IMR-90 (cell line): ENCODE measurements around the gene CD300C. TPM values are rescaled to one million over a fixed set of nuclear protein-coding genes. Genes with fewer than 3 reads are reported as not detected.

ENCODE experiments used
- ATAC-seq: fragments of 200-7000 bp; cut with Tn5 transposase; 2 replicates; pipeline ENCODE4 v1.9.1; 2020; ENCODE audit warnings: low read depth, mild to moderate bottlenecking, moderate library complexity
- BruUV-seq: library from RNA; stranded (reverse); fragments of 400-500 nt; replicated peaks from 2 replicates; lab custom pipeline; 2021; lab: Mats Ljungman, UMichigan
- CTCF ChIA-PET: fragments of 300-600 bp; formaldehyde crosslinking; extraction: SDS; loops from one replicate; lab custom pipeline; 2021; ENCODE audit warnings: antibody characterized with exemption; lab: Yijun Ruan, JAX
- POLR2A ChIA-PET: fragments of 300-600 bp; sonication (Branson Sonifier 250); formaldehyde crosslinking; loops from one replicate; lab custom pipeline; 2022; ENCODE audit warnings: antibody characterized with exemption; ENCODE audit not compliant: unreplicated experiment; lab: Charles Lee
- DNase-seq: peaks from one replicate; pipeline ENCODE4 v3.0.0; 2013
- H2AFZ ChIP-seq: replicated peaks from 2 replicates; pipeline ENCODE3; 2013; ENCODE audit warnings: low read length, mild to moderate bottlenecking; ENCODE audit not compliant: poor library complexity
- H2AK5ac ChIP-seq: 2 replicates; pipeline ENCODE4 v1.6.1; 2013; ENCODE audit warnings: low read depth, low read length, inconsistent platforms
- H2AK9ac ChIP-seq: replicated peaks from 2 replicates; pipeline ENCODE3; 2013; ENCODE audit warnings: mild to moderate bottlenecking, low read depth, low read length, moderate library complexity; ENCODE audit not compliant: poor library complexity
- H2BK120ac ChIP-seq: 2 replicates; pipeline ENCODE4 v1.6.1; 2013; ENCODE audit warnings: low read depth, low read length, inconsistent platforms
- H2BK15ac ChIP-seq: 3 replicates; pipeline ENCODE4 v1.6.1; 2013; ENCODE audit warnings: low read depth, low read length, inconsistent platforms
- H2BK20ac ChIP-seq: 2 replicates; pipeline ENCODE4 v1.6.1; 2013; ENCODE audit warnings: low read depth, mild to moderate bottlenecking, inconsistent platforms, low read length, moderate library complexity
- H2BK5ac ChIP-seq: 2 replicates; pipeline ENCODE4 v1.6.1; 2013; ENCODE audit warnings: mild to moderate bottlenecking, low read depth, low read length, inconsistent platforms; ENCODE audit not compliant: poor library complexity, severe bottlenecking
- H3K14ac ChIP-seq: replicated peaks from 2 replicates; pipeline ENCODE4 v1.6.1; 2013; ENCODE audit warnings: low read depth, low read length, inconsistent platforms
- H3K18ac ChIP-seq: 2 replicates; pipeline ENCODE4 v1.6.1; 2013; ENCODE audit warnings: low read depth, low read length, control low read depth
- H3K23ac ChIP-seq: 2 replicates; pipeline ENCODE4 v1.6.1; 2013; ENCODE audit warnings: low read depth, low read length, inconsistent platforms
- H3K27ac ChIP-seq: 2 replicates; pipeline ENCODE4 v1.5.1; 2013; ENCODE audit warnings: mild to moderate bottlenecking, control low read depth, low read length; ENCODE audit not compliant: insufficient read depth
- H3K27me3 ChIP-seq: 2 replicates; pipeline ENCODE4 v1.6.1; 2013; ENCODE audit warnings: low read length; ENCODE audit not compliant: control insufficient read depth, insufficient read depth
- H3K36me3 ChIP-seq: 2 replicates; pipeline ENCODE4 v1.6.1; 2013; ENCODE audit warnings: low read length, mixed read lengths; ENCODE audit not compliant: control insufficient read depth, insufficient read depth
- H3K4ac ChIP-seq: 2 replicates; pipeline ENCODE4 v1.6.1; 2013; ENCODE audit warnings: low read depth, low read length, inconsistent platforms
- H3K4me1 ChIP-seq: 2 replicates; pipeline ENCODE4 v1.6.1; 2013; ENCODE audit warnings: low read length, mixed read lengths; ENCODE audit not compliant: control insufficient read depth, insufficient read depth
- H3K4me2 ChIP-seq: 2 replicates; pipeline ENCODE4 v1.6.1; 2013; ENCODE audit warnings: low read depth, mild to moderate bottlenecking, control low read depth, low read length, moderate library complexity
- H3K4me3 ChIP-seq: 2 replicates; pipeline ENCODE4 v1.5.1; 2013; ENCODE audit warnings: low read depth, mild to moderate bottlenecking, control low read depth, low read length, moderate library complexity; ENCODE audit not compliant: insufficient read depth
- H3K56ac ChIP-seq: 2 replicates; pipeline ENCODE4 v1.6.1; 2013; ENCODE audit warnings: low read length, inconsistent platforms; ENCODE audit not compliant: insufficient read depth; ENCODE audit errors: extremely low read depth
- H3K79me1 ChIP-seq, 2 experiments: 2 replicates each; pipeline ENCODE4 v1.6.1; 2013; ENCODE audit warnings: low read length in 2 of 2, inconsistent platforms in 1 of 2, low read depth in 1 of 2
- H3K9ac ChIP-seq: 2 replicates; pipeline ENCODE4 v1.6.1; 2013; ENCODE audit warnings: low read depth, low read length, control low read depth
- H3K9me1 ChIP-seq: 2 replicates; pipeline ENCODE4 v1.6.1; 2013; ENCODE audit warnings: low read length, inconsistent platforms; ENCODE audit not compliant: insufficient read depth
- H3K9me3 ChIP-seq: 2 replicates; pipeline ENCODE4 v1.6.1; 2013; ENCODE audit warnings: low read length; ENCODE audit not compliant: control insufficient read depth, insufficient read depth
- H4K20me1 ChIP-seq: 2 replicates; pipeline ENCODE4 v1.6.1; 2013; ENCODE audit warnings: low read length, inconsistent platforms; ENCODE audit not compliant: insufficient read depth
- H4K5ac ChIP-seq: 2 replicates; pipeline ENCODE4 v1.6.1; 2013; ENCODE audit warnings: mild to moderate bottlenecking, low read depth, low read length, control low read depth
- H4K8ac ChIP-seq, 2 experiments: 2 replicates each; pipeline ENCODE4 v1.6.1; 2013; ENCODE audit warnings: low read depth in 2 of 2, low read length in 2 of 2, control low read depth in 1 of 2, inconsistent platforms in 1 of 2
- H4K91ac ChIP-seq: 2 replicates; pipeline ENCODE4 v1.6.1; 2013; ENCODE audit warnings: low read depth, low read length, inconsistent platforms; ENCODE audit not compliant: insufficient read depth
- MAFK ChIP-seq: IDR thresholded peaks from 2 replicates; pipeline ENCODE4 v1.6.1; 2012; ENCODE audit warnings: low read depth, low read length, improper control_type of control experiment
- MAZ ChIP-seq: IDR thresholded peaks from 2 replicates; pipeline ENCODE4 v1.6.1; 2012; ENCODE audit warnings: low read depth, mild to moderate bottlenecking, low read length, improper control_type of control experiment, moderate library complexity, borderline replicate concordance
- RCOR1 ChIP-seq: IDR thresholded peaks from 2 replicates; pipeline ENCODE4 v1.6.1; 2012; ENCODE audit warnings: mild to moderate bottlenecking, low read length, improper control_type of control experiment; ENCODE audit not compliant: insufficient replicate concordance
- SMC3 ChIP-seq: fragments of 150-350 bp; IDR thresholded peaks from 2 replicates; pipeline ENCODE4 v1.6.1; 2016; ENCODE audit warnings: low read depth, mild to moderate bottlenecking, antibody characterized with exemption, low read length, moderate library complexity
- WGBS, 2 experiments: methylation state at CpG; one replicate each; pipeline versions ENCODE4 v1.1.5 to v1.1.7; 2013; ENCODE audit warnings: missing lambda C conversion rate in 2 of 2; ENCODE audit not compliant: insufficient read length in 1 of 2; ENCODE audit errors: extremely low coverage in 2 of 2; 5-methylcytosine and 5-hydroxymethylcytosine counted together
- dilution Hi-C: fragments of 300-500 bp; cut with HindIII; formaldehyde crosslinking; loops from one replicate; pipeline ENCODE4 v1.14.3; 2018; ENCODE audit warnings: low sequenced_read_pairs; ENCODE audit not compliant: unreplicated experiment
- in situ Hi-C: fragments of 300-500 bp; cut with MboI; formaldehyde crosslinking; loops from 3 replicates; pipeline ENCODE4 v1.14.3; 2019; ENCODE audit warnings: low sequenced_read_pairs, inconsistent platforms, mixed read lengths
- intact Hi-C: fragments of 100-400 bp; cut with micrococcal nuclease; formaldehyde crosslinking; loops from 2 replicates; pipeline ENCODE4 v1.10.0; 2022
- polyA plus RNA-seq, 3 experiments: library from polyadenylated mRNA; depleted of rRNA; stranded (reverse); fragments of >200 nt; gene quantifications; 2 replicates each; pipeline ENCODE4 v1.2.3, GENCODE V29; 2012; ENCODE audit warnings: low replicate concordance in 1 of 3
- total RNA-seq: library from RNA; depleted of rRNA; stranded (reverse); fragments of >200 nt; gene quantifications from 2 replicates; pipeline ENCODE4 v1.2.3, GENCODE V29; 2012
- TF ChIP-seq, protein P1 (sequence below): fragments of 150-350 bp; IDR thresholded peaks from 2 replicates; pipeline ENCODE4 v1.6.1; 2016; ENCODE audit warnings: low read depth, mild to moderate bottlenecking, low read length, moderate library complexity, borderline replicate concordance

Gene CD300C
- total and polyA plus RNA-seq, 2 of the 4 experiments (the other 2 are of a cell fraction), result not detected

GRCh38 chr17:74521701-74522201 is 24.2 kb downstream of the CD300C start:
- Histone ChIP-seq H2AK9ac (no peak overlapping the region), H4K91ac (no peak overlapping the region), H3K9me1 (no peaks in the 10 kb centered on the region), H3K9ac (no peak overlapping the region), H3K27me3 (no peaks in the 10 kb centered on the region), H3K18ac (no peak overlapping the region), H3K4me1 (no peaks in the 10 kb centered on the region), H2AFZ (no peak overlapping the region), H2BK20ac (no peak overlapping the region), H3K27ac (no peak overlapping the region), H4K5ac (no peak overlapping the region), H2BK15ac (no peak overlapping the region), H3K4me3 (no peak overlapping the region), H2BK120ac (no peak overlapping the region), H3K23ac (no peak overlapping the region), H3K79me1 (no peaks in the 10 kb centered on the region), H3K4ac (no peak overlapping the region), H3K4me2 (no peak overlapping the region), H2AK5ac (no peak overlapping the region), H2BK5ac (no peak overlapping the region), H3K14ac (no peak overlapping the region), H3K36me3 (no peaks in the 10 kb centered on the region), H3K56ac (no peak overlapping the region), H3K9me3 (peaks cover 39% of the 10 kb centered on the region), H4K8ac (no peak overlapping the region), H4K20me1 (no peaks in the 10 kb centered on the region)
- CTCF ChIA-PET, result no interaction called here
- TF ChIP-seq, protein P1, sequence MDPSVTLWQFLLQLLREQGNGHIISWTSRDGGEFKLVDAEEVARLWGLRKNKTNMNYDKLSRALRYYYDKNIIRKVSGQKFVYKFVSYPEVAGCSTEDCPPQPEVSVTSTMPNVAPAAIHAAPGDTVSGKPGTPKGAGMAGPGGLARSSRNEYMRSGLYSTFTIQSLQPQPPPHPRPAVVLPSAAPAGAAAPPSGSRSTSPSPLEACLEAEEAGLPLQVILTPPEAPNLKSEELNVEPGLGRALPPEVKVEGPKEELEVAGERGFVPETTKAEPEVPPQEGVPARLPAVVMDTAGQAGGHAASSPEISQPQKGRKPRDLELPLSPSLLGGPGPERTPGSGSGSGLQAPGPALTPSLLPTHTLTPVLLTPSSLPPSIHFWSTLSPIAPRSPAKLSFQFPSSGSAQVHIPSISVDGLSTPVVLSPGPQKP, result no peak
- TF ChIP-seq MAFK, result no peak
- no peak for TF ChIP-seq MAZ
- TF ChIP-seq SMC3, result no peak
- TF ChIP-seq RCOR1, result no peak
- intact Hi-C loops (no loop called here), dilution Hi-C loops (no loop called here), in situ Hi-C loops (no loop called here)
- BruUV-seq, result no TSS peak
- WGBS, 2 experiments, result no CpG with 5 or more reads among the region's 9 CpGs
- POLR2A ChIA-PET, result no interaction called here
- ATAC-seq (no peak), DNase-seq (no peak)
